Chondrocyte (in vitro differentiated cells): Measurements from ENCODE around the gene ZNF579. TPM values are rescaled to one million over a fixed set of nuclear protein-coding genes. Genes with fewer than 3 reads are reported as not detected.
A peak's percentile ranks its signal among the peaks of the same experiment; 100 is the strongest.

Experiments
- DNase-seq: peaks from one replicate; pipeline ENCODE4 v3.0.0; 2021; ENCODE audit warnings: mixed read lengths, low spot score
- H3K27ac Mint-ChIP-seq: one replicate; pipeline ENCODE4 v1.8.0; 2021; ENCODE audit warnings: mild to moderate bottlenecking, moderate library complexity, mixed read lengths; ENCODE audit not compliant: unreplicated experiment
- H3K27me3 Mint-ChIP-seq: 2 replicates; pipeline ENCODE4 v1.8.0; 2021; ENCODE audit warnings: low read depth, mixed read lengths
- H3K36me3 Mint-ChIP-seq: 2 replicates; pipeline ENCODE4 v1.8.0; 2021; ENCODE audit warnings: low read depth, mixed read lengths
- H3K4me1 Mint-ChIP-seq: 2 replicates; pipeline ENCODE4 v1.8.0; 2021; ENCODE audit warnings: low read depth, mild to moderate bottlenecking, mixed read lengths
- H3K4me3 Mint-ChIP-seq: one replicate; pipeline ENCODE4 v1.8.0; 2021; ENCODE audit warnings: mild to moderate bottlenecking, moderate library complexity, mixed read lengths; ENCODE audit not compliant: unreplicated experiment
- H3K9me3 Mint-ChIP-seq: 2 replicates; pipeline ENCODE4 v1.8.0; 2021; ENCODE audit warnings: low read depth, mixed read lengths
- CTCF ChIP-seq: fragments of 200-600 bp; sonication (generic); IDR thresholded peaks from 2 replicates; pipeline ENCODE4 v1.5.0; 2021; ENCODE audit warnings: antibody characterized with exemption, mild to moderate bottlenecking, moderate library complexity
- total RNA-seq: library from RNA; stranded (reverse); gene quantifications from 3 replicates; pipeline ENCODE4 v1.2.1, GENCODE V29; 2021

Gene ZNF579
- total RNA-seq, 1 donor from 2014 or later = 23.6 TPM

- H3K36me3 Mint-ChIP-seq = peaks cover 4% of the 10 kb centered on the region
- DNase-seq = no peak
- no peaks in the 10 kb centered on the region for H3K9me3 Mint-ChIP-seq
- H3K27ac Mint-ChIP-seq = peak overlapping the region; percentile 4
- no peak for TF ChIP-seq CTCF
- peak overlapping the region; percentile 87 for H3K4me3 Mint-ChIP-seq
- H3K4me1 Mint-ChIP-seq = peaks cover 18% of the 10 kb centered on the region
- no peaks in the 10 kb centered on the region for H3K27me3 Mint-ChIP-seq
Observed at GRCh38 chr19:55623561-55623960, 42.9 kb upstream of the ZNF579 start.

GRCh38 chr19:55623130-55623529 is 42.5 kb upstream of the ZNF579 start:
- H3K27me3 Mint-ChIP-seq = no peaks in the 10 kb centered on the region
- TF ChIP-seq CTCF = no peak
- peaks cover 4% of the 10 kb centered on the region for H3K36me3 Mint-ChIP-seq
- H3K9me3 Mint-ChIP-seq = no peaks in the 10 kb centered on the region
- peaks cover 18% of the 10 kb centered on the region for H3K4me1 Mint-ChIP-seq
- DNase-seq = no peak
- H3K4me3 Mint-ChIP-seq = no peak overlapping the region
- no peak overlapping the region for H3K27ac Mint-ChIP-seq

DNA sequence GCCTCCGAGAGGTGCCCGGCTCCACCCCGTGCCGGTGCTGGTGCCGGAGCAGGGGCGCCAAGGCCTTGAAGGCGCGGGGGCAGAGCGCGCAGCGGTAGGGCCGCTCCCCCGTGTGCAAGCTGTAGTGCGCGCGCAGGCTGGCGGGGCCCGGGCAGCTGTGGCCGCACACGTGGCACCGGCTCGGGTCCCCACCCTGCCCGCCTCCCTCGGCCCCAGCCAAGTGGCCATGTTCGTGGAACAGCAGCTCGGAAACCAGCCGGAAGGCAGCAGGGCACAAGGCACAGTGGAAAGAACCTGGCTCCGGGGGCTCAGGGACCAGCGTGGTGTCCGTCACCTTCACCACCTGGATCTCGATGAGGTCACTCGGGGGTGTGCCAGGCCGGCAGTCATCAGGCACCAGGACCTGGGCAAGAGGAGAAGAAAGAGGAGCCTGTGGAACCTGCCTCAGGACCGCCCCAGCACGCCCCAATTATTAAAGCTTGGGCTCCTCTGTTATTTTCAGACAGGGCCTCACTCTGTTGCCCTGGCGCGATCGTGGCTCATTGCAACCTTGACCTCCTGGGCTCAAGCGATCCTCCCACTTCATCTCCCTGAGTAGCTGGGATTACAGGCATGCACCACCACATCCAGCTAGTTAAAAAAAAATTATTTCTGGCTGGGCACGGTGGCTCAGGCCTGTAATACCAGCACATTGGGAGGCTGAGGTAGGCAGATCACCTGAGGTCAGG is 41.8 kb upstream of the ZNF579 start:
- no peak for TF ChIP-seq CTCF
- H3K36me3 Mint-ChIP-seq = peaks cover 6% of the 10 kb centered on the region
- H3K4me3 Mint-ChIP-seq = no peak overlapping the region
- H3K4me1 Mint-ChIP-seq = peaks cover 18% of the 10 kb centered on the region
- H3K27ac Mint-ChIP-seq = no peak overlapping the region
- no peaks in the 10 kb centered on the region for H3K9me3 Mint-ChIP-seq
- no peaks in the 10 kb centered on the region for H3K27me3 Mint-ChIP-seq
- DNase-seq = no peak

GRCh38 chr19:55621673-55622231 is 41.1 kb upstream of the ZNF579 start:
- no peak for DNase-seq
- Mint-ChIP-seq H3K4me1 (peaks cover 18% of the 10 kb centered on the region), H3K4me3 (no peak overlapping the region), H3K27ac (no peak overlapping the region), H3K27me3 (no peaks in the 10 kb centered on the region), H3K9me3 (no peaks in the 10 kb centered on the region), H3K36me3 (peaks cover 10% of the 10 kb centered on the region)
- no peak for TF ChIP-seq CTCF

- Mint-ChIP-seq H3K27me3 (no peaks in the 10 kb centered on the region), H3K9me3 (no peaks in the 10 kb centered on the region), H3K4me1 (peaks cover 18% of the 10 kb centered on the region), H3K36me3 (peaks cover 11% of the 10 kb centered on the region), H3K27ac (no peak overlapping the region), H3K4me3 (no peak overlapping the region)
- no peak for TF ChIP-seq CTCF
- no peak for DNase-seq
Observed at GRCh38 chr19:55621205-55621672, 40.6 kb upstream of the ZNF579 start.
